HCT116 (cell line): ENCODE data around the gene AZIN2. TPM values are rescaled to one million over a fixed set of nuclear protein-coding genes. Genes with fewer than 3 reads are reported as not detected.

ENCODE experiments used
- ATAC-seq: fragments of 200-7000 bp; cut with Tn5 transposase; 2 replicates; pipeline ENCODE4 v1.9.1; 2020; ENCODE audit warnings: mild to moderate bottlenecking, moderate library complexity
- BruUV-seq: library from RNA; stranded (reverse); fragments of 400-500 nt; replicated peaks from 2 replicates; lab custom pipeline; 2021; lab: Mats Ljungman, UMichigan
- CTCF ChIA-PET: fragments of 300-600 bp; sonication (Branson Sonifier 250); formaldehyde crosslinking; loops from one replicate; lab custom pipeline; 2021; ENCODE audit warnings: antibody characterized with exemption; lab: Charles Lee
- POLR2A ChIA-PET: fragments of 300-600, 350-600 bp; sonication (Branson Sonifier 250); formaldehyde crosslinking; loops from one replicate; lab custom pipeline; 2021; ENCODE audit warnings: antibody characterized with exemption; lab: Charles Lee
- RAD21 ChIA-PET, 2 experiments: fragments of 300-600 bp; sonication (Branson Sonifier 250); formaldehyde crosslinking; loops; one replicate each; lab custom pipeline; 2023; ENCODE audit warnings: low total read pairs in 2 of 2; ENCODE audit not compliant: uncharacterized antibody in 2 of 2, unreplicated experiment in 2 of 2, low non-redundant PET in 1 of 2; lab: Charles Lee
- DNase-seq: peaks from one replicate; pipeline ENCODE4 v3.0.0-alpha.2; 2010; ENCODE audit warnings: low read depth, low spot score
- H2AFZ ChIP-seq: fragments of 200-600 bp; shearing (Covaris generic), sonication (generic); 2 replicates; pipeline ENCODE4 v1.6.1; 2017; ENCODE audit warnings: low read depth, mixed run types, mixed read lengths, antibody characterized with exemption, low read length; ENCODE audit not compliant: poor library complexity, severe bottlenecking
- H3K27ac ChIP-seq: 2 replicates; pipeline ENCODE4 v1.5.1; 2012; ENCODE audit warnings: low read depth, low read length
- H3K27me3 ChIP-seq: fragments of 200-600 bp; sonication (generic); 2 replicates; pipeline ENCODE4 v1.6.1; 2016; ENCODE audit warnings: mixed run types, low read length, mixed read lengths; ENCODE audit not compliant: insufficient read depth
- H3K36me3 ChIP-seq, 2 experiments: fragments of 200-500 bp in 1 of 2; fragments of 200-600 bp in 1 of 2; sonication (Bioruptor generic) in 1 of 2; sonication (generic) in 1 of 2; 2 replicates each; pipeline versions ENCODE4 v1.5.1 to v1.6.1; 2014 to 2016; ENCODE audit warnings: low read length in 2 of 2, inconsistent platforms in 1 of 2, mixed read lengths in 1 of 2, mixed run types in 1 of 2; ENCODE audit not compliant: insufficient read depth in 2 of 2, control insufficient read depth in 1 of 2
- H3K4me1 ChIP-seq, 2 experiments: fragments of 200-600 bp in 1 of 2; sonication (generic) in 1 of 2; 2 replicates each; pipeline versions ENCODE4 v1.5.1 to v1.6.1; 2012 to 2017; ENCODE audit warnings: low read length in 2 of 2, inconsistent platforms in 1 of 2, mild to moderate bottlenecking in 1 of 2, mixed read lengths in 1 of 2, mixed run types in 1 of 2, moderate library complexity in 1 of 2; ENCODE audit not compliant: insufficient read depth in 2 of 2, control insufficient read depth in 1 of 2
- H3K4me2 ChIP-seq: fragments of 200-600 bp; sonication (generic); 2 replicates; pipeline ENCODE4 v1.6.1; 2017; ENCODE audit warnings: mixed run types, low read length, mixed read lengths
- H3K4me3 ChIP-seq, 2 experiments: fragments of 200-600 bp in 1 of 2; sonication (generic) in 1 of 2; replicated peaks in 1 of 2; 2 replicates each; pipeline ENCODE4 v1.5.1; 2011 to 2016; ENCODE audit warnings: low read length in 2 of 2, control low read depth in 1 of 2, low read depth in 1 of 2, mild to moderate bottlenecking in 1 of 2, mixed read lengths in 1 of 2, mixed run types in 1 of 2
- H3K79me2 ChIP-seq: fragments of 200-600 bp; sonication (generic); 2 replicates; pipeline ENCODE4 v1.6.1; 2017; ENCODE audit warnings: mild to moderate bottlenecking, mixed run types, low read length, moderate library complexity, mixed read lengths; ENCODE audit not compliant: insufficient read depth
- H3K9ac ChIP-seq: fragments of 200-600 bp; sonication (generic); 2 replicates; pipeline ENCODE4 v1.6.1; 2016; ENCODE audit warnings: low read length, mixed read lengths
- H3K9me2 ChIP-seq: fragments of 200-600 bp; sonication (generic), shearing (Covaris generic); 2 replicates; pipeline ENCODE4 v1.6.1; 2017; ENCODE audit warnings: mixed run types, mild to moderate bottlenecking, moderate library complexity; ENCODE audit not compliant: insufficient read depth
- H3K9me3 ChIP-seq, 2 experiments: fragments of 200-500 bp in 1 of 2; fragments of 200-600 bp in 1 of 2; sonication (Bioruptor generic) in 1 of 2; sonication (generic) in 1 of 2; 2 replicates each; pipeline ENCODE4 v1.6.1; 2014 to 2017; ENCODE audit warnings: low read length in 2 of 2, mixed read lengths in 2 of 2, inconsistent platforms in 1 of 2, low read depth in 1 of 2, mild to moderate bottlenecking in 1 of 2, mixed run types in 1 of 2, moderate library complexity in 1 of 2; ENCODE audit not compliant: control insufficient read depth in 1 of 2, insufficient read depth in 1 of 2
- H4K20me1 ChIP-seq: fragments of 200-600 bp; sonication (generic), shearing (Covaris generic); 2 replicates; pipeline ENCODE4 v1.6.1; 2017; ENCODE audit warnings: mixed run types, mild to moderate bottlenecking, moderate library complexity; ENCODE audit not compliant: insufficient read depth
- ATF3 ChIP-seq: IDR thresholded peaks from 2 replicates; pipeline ENCODE4 v1.6.1; 2012
- CBX3 ChIP-seq: IDR thresholded peaks from 2 replicates; pipeline ENCODE4 v1.6.1; 2012; ENCODE audit warnings: low read depth
- CEBPB ChIP-seq: IDR thresholded peaks from 2 replicates; pipeline ENCODE4 v1.6.1; 2012; ENCODE audit warnings: low read depth
- CTCF ChIP-seq, 3 experiments: fragments of 200-600 bp in 1 of 3; sonication (generic) in 1 of 3; IDR thresholded peaks in 2 of 3; conservative IDR thresholded peaks in 1 of 3; 2 replicates each; pipeline ENCODE4 v1.5.1; 2012 to 2017; ENCODE audit warnings: low read depth in 2 of 3, low read length in 2 of 3, antibody characterized with exemption in 1 of 3, borderline replicate concordance in 1 of 3, control low read depth in 1 of 3, mild to moderate bottlenecking in 1 of 3, mixed read lengths in 1 of 3, mixed run types in 1 of 3, moderate library complexity in 1 of 3; ENCODE audit not compliant: insufficient read depth in 1 of 3
- EGR1 ChIP-seq: IDR thresholded peaks from 2 replicates; pipeline ENCODE4 v1.6.1; 2012; ENCODE audit warnings: low read depth
- ELF1 ChIP-seq: IDR thresholded peaks from 2 replicates; pipeline ENCODE4 v1.6.1; 2012; ENCODE audit warnings: low read depth, borderline replicate concordance
- EZH2phosphoT487 ChIP-seq: fragments of 200-600 bp; IDR thresholded peaks from 2 replicates; pipeline ENCODE4 v1.6.1; 2018; ENCODE audit warnings: antibody characterized with exemption, borderline replicate concordance
- FOSL1 ChIP-seq: IDR thresholded peaks from 2 replicates; pipeline ENCODE4 v1.6.1; 2012; ENCODE audit warnings: low read depth
- JUND ChIP-seq: IDR thresholded peaks from 2 replicates; pipeline ENCODE4 v1.6.1; 2012
- POLR2A ChIP-seq: IDR thresholded peaks from 2 replicates; pipeline ENCODE4 v1.7.0; 2011; ENCODE audit warnings: borderline replicate concordance; ENCODE audit not compliant: insufficient read depth, insufficient read length; ENCODE audit errors: extremely low read depth
- RAD21 ChIP-seq: IDR thresholded peaks from 2 replicates; pipeline ENCODE4 v1.6.1; 2012; ENCODE audit warnings: low read depth, mild to moderate bottlenecking
- SIN3A ChIP-seq: IDR thresholded peaks from 2 replicates; pipeline ENCODE4 v1.6.1; 2012; ENCODE audit warnings: low read depth
- SP1 ChIP-seq: IDR thresholded peaks from 2 replicates; pipeline ENCODE4 v1.6.1; 2012; ENCODE audit warnings: low read depth
- SRF ChIP-seq: IDR thresholded peaks from 2 replicates; pipeline ENCODE4 v1.6.1; 2012; ENCODE audit warnings: low read depth
- YY1 ChIP-seq: IDR thresholded peaks from 2 replicates; pipeline ENCODE4 v1.6.1; 2011; ENCODE audit warnings: low read length, low read depth, moderate library complexity, mild to moderate bottlenecking; ENCODE audit not compliant: insufficient replicate concordance; ENCODE audit errors: extremely low read depth
- ZFX ChIP-seq: fragments of 450-650 bp; IDR thresholded peaks from 2 replicates; pipeline ENCODE4 v1.6.1; 2017
- ZNF274 ChIP-seq: fragments of 200-500 bp; sonication (Bioruptor generic); IDR thresholded peaks from 2 replicates; pipeline ENCODE4 v1.6.1; 2014; ENCODE audit warnings: mild to moderate bottlenecking, low read depth, low read length, inconsistent platforms
- intact Hi-C: fragments of 100-400 bp; cut with micrococcal nuclease; formaldehyde crosslinking; loops from 2 replicates; pipeline ENCODE4 v1.10.0; 2022
- total RNA-seq: library from RNA; stranded (reverse); gene quantifications from one replicate; pipeline ENCODE4 v1.2.1, GENCODE V29; 2021; ENCODE audit not compliant: unreplicated experiment
- TF ChIP-seq, protein P1 (sequence below): IDR thresholded peaks from 2 replicates; pipeline ENCODE4 v1.6.1; 2011; ENCODE audit warnings: mild to moderate bottlenecking, low read length, moderate library complexity; ENCODE audit not compliant: insufficient replicate concordance; ENCODE audit errors: extremely low read depth
- TF ChIP-seq, protein P2 (sequence below): IDR thresholded peaks from 2 replicates; pipeline ENCODE4 v1.6.1; 2012

Gene AZIN2
- total RNA-seq, 1 experiment from 2014 or later, result 7.8 TPM

GRCh38 chr1:33143698-33144097, 62.7 kb downstream of the AZIN2 start (continued):
- TF ChIP-seq, protein P1, sequence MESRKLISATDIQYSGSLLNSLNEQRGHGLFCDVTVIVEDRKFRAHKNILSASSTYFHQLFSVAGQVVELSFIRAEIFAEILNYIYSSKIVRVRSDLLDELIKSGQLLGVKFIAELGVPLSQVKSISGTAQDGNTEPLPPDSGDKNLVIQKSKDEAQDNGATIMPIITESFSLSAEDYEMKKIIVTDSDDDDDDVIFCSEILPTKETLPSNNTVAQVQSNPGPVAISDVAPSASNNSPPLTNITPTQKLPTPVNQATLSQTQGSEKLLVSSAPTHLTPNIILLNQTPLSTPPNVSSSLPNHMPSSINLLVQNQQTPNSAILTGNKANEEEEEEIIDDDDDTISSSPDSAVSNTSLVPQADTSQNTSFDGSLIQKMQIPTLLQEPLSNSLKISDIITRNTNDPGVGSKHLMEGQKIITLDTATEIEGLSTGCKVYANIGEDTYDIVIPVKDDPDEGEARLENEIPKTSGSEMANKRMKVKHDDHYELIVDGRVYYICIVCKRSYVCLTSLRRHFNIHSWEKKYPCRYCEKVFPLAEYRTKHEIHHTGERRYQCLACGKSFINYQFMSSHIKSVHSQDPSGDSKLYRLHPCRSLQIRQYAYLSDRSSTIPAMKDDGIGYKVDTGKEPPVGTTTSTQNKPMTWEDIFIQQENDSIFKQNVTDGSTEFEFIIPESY, result no peak
- TF ChIP-seq JUND (no peak), ELF1 (no peak), CEBPB (no peak), CBX3 (no peak), ZFX (no peak)

GRCh38 chr1:33146003-33146402, 65.0 kb downstream of the AZIN2 start:
- Histone ChIP-seq H3K27ac (no peak overlapping the region), H3K27me3 (no peaks in the 10 kb centered on the region), H3K4me2 (no peak overlapping the region), H3K4me3 (no peak overlapping the region), H3K36me3 (peaks cover 0 to 3% of the 10 kb centered on the region in 2 experiments; a peak in 1 of 4 replicates), H4K20me1 (no peaks in the 10 kb centered on the region), H3K9me2 (no peaks in the 10 kb centered on the region), H3K79me2 (no peaks in the 10 kb centered on the region), H2AFZ (no peak overlapping the region), H3K4me1 (0 out of 4 replicates have a peak, but pooled peaks cover 0 to 2% of the 10 kb centered on the region in 2 experiments), H3K9ac (no peak overlapping the region), H3K9me3 (no peaks in the 10 kb centered on the region)
- ATAC-seq (no peak), DNase-seq (no peak)
- TF ChIP-seq EGR1 (no peak), RAD21 (no peak), SIN3A (no peak), SP1 (no peak), SRF (no peak), POLR2A (no peak), ZFX (no peak), EZH2phosphoT487 (no peak), YY1 (no peak), CTCF (IDR thresholded peaks at IDR 0.05 in 2 of 3, conservative IDR thresholded peaks at IDR 0.05 in 1 of 3; ENCODE audit: borderline replicate concordance in 1 of 3, insufficient read depth in 1 of 3, low read depth in 2 of 3, low read length in 2 of 3) (no peak), CEBPB (no peak), ZNF274 (no peak), ATF3 (no peak), ELF1 (no peak), FOSL1 (no peak)
- TF ChIP-seq, protein P2, sequence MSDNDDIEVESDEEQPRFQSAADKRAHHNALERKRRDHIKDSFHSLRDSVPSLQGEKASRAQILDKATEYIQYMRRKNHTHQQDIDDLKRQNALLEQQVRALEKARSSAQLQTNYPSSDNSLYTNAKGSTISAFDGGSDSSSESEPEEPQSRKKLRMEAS, result no peak
- CTCF ChIA-PET, result no interaction called here
- RAD21 ChIA-PET, result no interaction called here
- no TSS peak for BruUV-seq
- intact Hi-C loops, result no loop called here
- POLR2A ChIA-PET, result no interaction called here
